Neural progenitor cell (in vitro differentiated cells): ENCODE results near the gene IFI27L1. TPM values are rescaled to one million over a fixed set of nuclear protein-coding genes. Genes with fewer than 3 reads are reported as not detected.

Source experiments
- DNase-seq: peaks from one replicate; pipeline ENCODE4 v3.0.0-alpha.2; 2016; ENCODE audit warnings: low spot score
- H2AFZ ChIP-seq: fragments of 200-600 bp; sonication (generic); replicated peaks from 2 replicates; pipeline ENCODE4 v1.6.1; 2016; ENCODE audit warnings: antibody characterized with exemption
- H3F3A ChIP-seq: fragments of 200-600 bp; sonication (generic); 2 replicates; pipeline ENCODE4 v1.6.1; 2016; ENCODE audit warnings: antibody characterized with exemption, low read depth
- H3K27ac ChIP-seq: fragments of 200-600 bp; sonication (generic); 2 replicates; pipeline ENCODE4 v1.5.1; 2016; ENCODE audit warnings: mild to moderate bottlenecking
- H3K27me3 ChIP-seq: fragments of 200-600 bp; sonication (generic); 2 replicates; pipeline ENCODE4 v1.6.1; 2016; ENCODE audit warnings: mild to moderate bottlenecking, moderate library complexity
- H3K36me3 ChIP-seq: fragments of 200-600 bp; sonication (generic); 2 replicates; pipeline ENCODE4 v1.5.1; 2016
- H3K4me1 ChIP-seq: fragments of 200-600 bp; sonication (generic); 2 replicates; pipeline ENCODE4 v1.6.1; 2016; ENCODE audit warnings: mixed run types
- H3K4me2 ChIP-seq: fragments of 200-600 bp; sonication (generic); 2 replicates; pipeline ENCODE4 v1.6.1; 2016
- H3K4me3 ChIP-seq: fragments of 200-600 bp; sonication (generic); 2 replicates; pipeline ENCODE4 v1.5.1; 2016
- H3K79me2 ChIP-seq: fragments of 200-600 bp; sonication (generic); 2 replicates; pipeline ENCODE4 v1.6.1; 2016; ENCODE audit warnings: low read depth
- H3K9ac ChIP-seq: fragments of 200-600 bp; sonication (generic); 2 replicates; pipeline ENCODE4 v1.6.1; 2016
- H3K9me3 ChIP-seq: fragments of 200-600 bp; sonication (generic); 2 replicates; pipeline ENCODE4 v1.5.1; 2016; ENCODE audit warnings: low read depth
- H4K20me1 ChIP-seq: fragments of 200-600 bp; sonication (generic); 2 replicates; pipeline ENCODE4 v1.6.1; 2016; ENCODE audit warnings: low read depth
- H3K27ac Mint-ChIP-seq: 3 replicates; pipeline ENCODE4 v1.8.0; 2021; ENCODE audit warnings: mixed read lengths
- H3K27me3 Mint-ChIP-seq: 2 replicates; pipeline ENCODE4 v1.8.0; 2022; ENCODE audit warnings: low read depth, mild to moderate bottlenecking, inconsistent platforms, moderate library complexity, mixed read lengths; ENCODE audit not compliant: insufficient read depth
- H3K36me3 Mint-ChIP-seq: 3 replicates; pipeline ENCODE4 v1.8.0; 2021; ENCODE audit warnings: mixed read lengths
- H3K4me1 Mint-ChIP-seq: 3 replicates; pipeline ENCODE4 v1.8.0; 2021; ENCODE audit warnings: mixed read lengths
- H3K4me3 Mint-ChIP-seq: 3 replicates; pipeline ENCODE4 v1.8.0; 2021; ENCODE audit warnings: mild to moderate bottlenecking, moderate library complexity, mixed read lengths
- H3K9me3 Mint-ChIP-seq: 3 replicates; pipeline ENCODE4 v1.8.0; 2020; ENCODE audit warnings: mixed read lengths
- CTCF ChIP-seq: fragments of 200-600 bp; sonication (generic); IDR thresholded peaks from 2 replicates; pipeline ENCODE4 v1.5.1; 2017; ENCODE audit warnings: antibody characterized with exemption, mild to moderate bottlenecking
- EZH2 ChIP-seq: fragments of 200-600 bp; sonication (generic); IDR thresholded peaks from 2 replicates; pipeline ENCODE4 v1.6.1; 2017; ENCODE audit warnings: antibody characterized with exemption, mild to moderate bottlenecking, moderate library complexity
- EZH2phosphoT487 ChIP-seq: fragments of 200-600 bp; sonication (generic); IDR thresholded peaks from 2 replicates; pipeline ENCODE4 v1.6.1; 2017; ENCODE audit warnings: antibody characterized with exemption
- total RNA-seq: library from RNA; depleted of rRNA; stranded (reverse); fragments of >200 nt; gene quantifications from 2 replicates; pipeline ENCODE4 v1.2.3, GENCODE V29; 2015; ENCODE audit warnings: low replicate concordance

The IFI27L1 gene
- total RNA-seq, 1 donor from 2014 or later = 10.8 TPM

DNA sequence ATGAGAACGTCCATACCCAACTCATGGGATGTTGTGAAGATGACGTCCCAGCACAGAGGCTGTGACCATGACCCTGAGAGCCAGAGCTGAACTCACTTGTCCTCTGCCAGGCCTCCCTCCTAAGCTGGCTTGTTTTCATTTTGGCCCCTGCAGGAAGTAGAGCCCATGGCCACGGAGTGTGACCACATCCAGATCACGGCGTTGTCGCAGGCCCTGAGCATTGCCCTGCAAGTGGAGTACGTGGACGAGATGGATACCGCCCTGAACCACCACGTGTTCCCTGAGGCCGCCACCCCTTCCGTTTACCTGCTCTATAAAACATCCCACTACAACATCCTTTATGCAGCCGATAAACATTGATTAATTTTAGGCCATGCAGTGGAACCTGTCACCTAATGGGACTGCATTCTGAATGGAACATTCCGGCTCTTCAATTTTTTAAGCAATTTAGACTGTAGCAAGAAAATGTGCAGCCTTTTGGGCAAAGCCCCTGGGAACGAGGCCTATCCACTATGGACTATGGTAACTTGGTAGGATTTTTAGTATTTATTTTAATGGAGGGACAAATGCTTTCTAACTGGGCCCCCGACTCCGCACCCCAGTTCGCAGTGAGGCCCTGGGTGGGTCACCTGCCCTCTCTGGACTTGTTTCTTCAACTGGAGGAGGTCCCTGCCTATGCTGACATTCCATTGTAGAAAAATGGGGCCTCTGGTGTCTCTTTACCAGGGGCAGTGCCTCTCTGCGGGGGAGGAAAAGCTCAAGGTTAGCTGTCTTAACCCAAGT lies 35.4 kb upstream of the IFI27L1 start:
- no peaks in the 10 kb centered on the region for H4K20me1 ChIP-seq
- peak overlapping the region; percentile 18 for H3K4me3 Mint-ChIP-seq
- TF ChIP-seq EZH2phosphoT487 = no peak
- no peak for TF ChIP-seq CTCF
- no peak for TF ChIP-seq EZH2
- H2AFZ ChIP-seq = no peak overlapping the region
- H3K36me3 ChIP-seq = no peaks in the 10 kb centered on the region
- no peak overlapping the region for H3K4me2 ChIP-seq
- H3K9ac ChIP-seq = no peak overlapping the region
- peaks cover 40% of the 10 kb centered on the region for H3K4me1 Mint-ChIP-seq
- DNase-seq = no peak
- H3K27ac Mint-ChIP-seq = no peak overlapping the region
- H3K9me3 Mint-ChIP-seq = no peaks in the 10 kb centered on the region
- H3K27me3 Mint-ChIP-seq = peaks cover 13% of the 10 kb centered on the region
- no peak overlapping the region for H3K27ac ChIP-seq
- no peaks in the 10 kb centered on the region for H3K27me3 ChIP-seq
- no peak overlapping the region for H3K4me3 ChIP-seq
- no peaks in the 10 kb centered on the region for H3F3A ChIP-seq
- H3K9me3 ChIP-seq = no peaks in the 10 kb centered on the region
- no peaks in the 10 kb centered on the region for H3K4me1 ChIP-seq
- H3K79me2 ChIP-seq = no peaks in the 10 kb centered on the region
- peaks cover 17% of the 10 kb centered on the region for H3K36me3 Mint-ChIP-seq

DNA sequence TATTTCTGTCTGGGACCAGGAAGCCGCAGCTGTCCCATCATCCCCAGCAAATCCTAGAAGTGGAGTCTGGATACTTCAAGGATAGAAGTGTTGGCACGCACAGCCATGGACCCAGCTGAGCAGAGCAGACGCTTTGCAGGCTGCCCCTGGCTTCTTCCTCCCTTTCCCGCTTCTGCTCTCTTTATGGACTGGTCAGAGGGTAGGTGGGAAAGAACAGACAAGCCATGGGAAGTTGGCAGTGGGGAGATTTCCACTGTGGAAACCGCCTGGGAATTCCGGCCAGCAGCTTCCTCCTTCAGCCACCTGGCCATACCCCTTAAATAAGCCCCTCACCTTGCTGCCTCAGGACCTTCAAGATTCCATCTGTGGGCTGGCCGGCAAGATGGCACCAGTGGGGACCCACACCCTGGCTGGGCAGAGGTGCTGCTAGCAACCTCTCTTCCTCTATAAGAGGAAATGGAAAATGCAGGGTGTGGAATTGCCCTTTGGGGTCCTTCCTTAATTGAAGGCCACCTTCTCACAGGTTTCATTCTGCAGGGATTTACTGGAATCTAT lies 34.3 kb upstream of the IFI27L1 start:
- H3K9me3 Mint-ChIP-seq = no peaks in the 10 kb centered on the region
- peaks cover 4% of the 10 kb centered on the region for H3K4me1 ChIP-seq
- H3K4me2 ChIP-seq = no peak overlapping the region
- H3K36me3 Mint-ChIP-seq = peaks cover 23% of the 10 kb centered on the region
- peaks cover 8% of the 10 kb centered on the region for H3K27me3 Mint-ChIP-seq
- no peaks in the 10 kb centered on the region for H3F3A ChIP-seq
- H3K9ac ChIP-seq = no peak overlapping the region
- H3K27me3 ChIP-seq = no peaks in the 10 kb centered on the region
- H3K27ac ChIP-seq = no peak overlapping the region
- no peak for DNase-seq
- no peak overlapping the region for H2AFZ ChIP-seq
- no peaks in the 10 kb centered on the region for H3K9me3 ChIP-seq
- no peak overlapping the region for H3K27ac Mint-ChIP-seq
- no peak overlapping the region for H3K4me3 Mint-ChIP-seq
- no peaks in the 10 kb centered on the region for H3K36me3 ChIP-seq
- no peaks in the 10 kb centered on the region for H4K20me1 ChIP-seq
- H3K4me1 Mint-ChIP-seq = peaks cover 42% of the 10 kb centered on the region
- TF ChIP-seq EZH2 = no peak
- no peak for TF ChIP-seq EZH2phosphoT487
- H3K79me2 ChIP-seq = no peaks in the 10 kb centered on the region
- no peak overlapping the region for H3K4me3 ChIP-seq

- Histone ChIP-seq H3K4me1 (peaks cover 4% of the 10 kb centered on the region), H2AFZ (no peak overlapping the region), H3K9me3 (no peaks in the 10 kb centered on the region), H3K27ac (no peak overlapping the region), H3K36me3 (no peaks in the 10 kb centered on the region), H3K4me2 (no peak overlapping the region), H3K4me3 (no peak overlapping the region), H3F3A (no peaks in the 10 kb centered on the region), H4K20me1 (no peaks in the 10 kb centered on the region), H3K9ac (no peak overlapping the region), H3K27me3 (no peaks in the 10 kb centered on the region), H3K79me2 (no peaks in the 10 kb centered on the region)
- Mint-ChIP-seq H3K9me3 (no peaks in the 10 kb centered on the region), H3K36me3 (peaks cover 29% of the 10 kb centered on the region), H3K4me1 (peaks cover 45% of the 10 kb centered on the region), H3K4me3 (no peak overlapping the region), H3K27me3 (peaks cover 6% of the 10 kb centered on the region), H3K27ac (no peak overlapping the region)
- DNase-seq = no peak
- TF ChIP-seq EZH2 (no peak), CTCF (no peak), EZH2phosphoT487 (no peak)
Measured at GRCh38 chr14:94047581-94047980, 33.5 kb upstream of the IFI27L1 start.
